GM15510 (cell line): ENCODE data around the gene HMOX2.

Experiments used
- POLR2A ChIP-seq: IDR thresholded peaks from 3 replicates; pipeline ENCODE4 v1.6.1; 2011; ENCODE audit warnings: borderline replicate concordance; ENCODE audit not compliant: insufficient read length; ENCODE audit errors: extremely low read depth

Gene HMOX2

DNA sequence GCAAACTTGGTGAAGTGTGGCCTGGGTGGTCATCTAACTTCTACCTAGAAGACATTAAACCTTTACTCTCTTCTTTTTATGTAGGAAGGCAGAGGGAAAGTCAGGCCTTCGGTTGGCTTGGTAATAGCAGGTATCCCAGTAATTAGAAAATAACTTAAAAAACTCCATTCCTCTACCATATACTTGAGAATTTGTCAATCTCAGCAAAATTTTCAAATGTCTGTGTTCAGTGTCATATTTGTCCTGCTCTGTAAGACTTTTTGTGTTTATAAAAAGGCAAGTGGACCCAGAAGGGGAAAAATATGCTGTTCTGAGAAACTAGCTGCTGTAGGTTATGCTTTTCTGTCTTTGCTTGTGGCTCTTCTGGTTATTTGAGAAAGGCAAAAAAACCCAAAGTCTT lies 5.8 kb downstream of the HMOX2 start:
- no peak for TF ChIP-seq POLR2A

DNA sequence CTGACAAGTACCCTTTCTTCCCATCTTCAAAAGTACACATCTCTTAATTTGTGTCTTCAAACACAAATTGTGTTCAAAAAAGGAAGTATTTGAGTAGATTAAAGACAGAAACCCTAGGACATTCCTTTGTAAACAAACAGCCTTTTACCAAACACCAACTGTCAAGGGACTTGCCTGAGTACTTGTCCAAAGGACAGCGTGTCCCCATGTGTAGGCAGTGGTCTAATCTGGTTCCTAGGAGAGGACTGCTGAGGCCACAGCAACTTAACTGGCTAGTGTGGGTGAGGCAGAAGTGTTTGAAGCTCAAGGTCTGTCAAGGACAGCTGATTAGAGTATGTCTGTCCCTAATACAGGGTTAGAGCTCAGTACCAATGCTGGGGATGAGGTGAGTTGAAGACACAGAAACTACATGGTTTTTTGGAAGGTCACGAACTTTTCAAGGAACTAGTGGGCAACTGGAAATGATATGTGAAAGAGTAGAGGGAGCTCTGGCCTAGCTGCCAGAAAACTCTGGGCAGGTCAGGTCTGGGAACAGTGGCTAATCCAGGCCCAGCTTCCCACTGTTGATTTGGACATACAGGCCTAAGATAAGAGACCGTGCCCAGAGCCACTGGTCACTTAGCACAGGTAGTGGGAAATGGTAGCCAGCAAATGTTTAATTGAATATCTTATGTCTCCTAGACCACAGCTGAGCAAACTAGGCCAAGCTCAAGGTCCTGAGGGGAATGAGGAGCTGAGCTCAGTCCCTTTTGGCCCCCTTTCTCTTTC lies 10.1 kb downstream of the HMOX2 start:
- TF ChIP-seq POLR2A: no peak

DNA sequence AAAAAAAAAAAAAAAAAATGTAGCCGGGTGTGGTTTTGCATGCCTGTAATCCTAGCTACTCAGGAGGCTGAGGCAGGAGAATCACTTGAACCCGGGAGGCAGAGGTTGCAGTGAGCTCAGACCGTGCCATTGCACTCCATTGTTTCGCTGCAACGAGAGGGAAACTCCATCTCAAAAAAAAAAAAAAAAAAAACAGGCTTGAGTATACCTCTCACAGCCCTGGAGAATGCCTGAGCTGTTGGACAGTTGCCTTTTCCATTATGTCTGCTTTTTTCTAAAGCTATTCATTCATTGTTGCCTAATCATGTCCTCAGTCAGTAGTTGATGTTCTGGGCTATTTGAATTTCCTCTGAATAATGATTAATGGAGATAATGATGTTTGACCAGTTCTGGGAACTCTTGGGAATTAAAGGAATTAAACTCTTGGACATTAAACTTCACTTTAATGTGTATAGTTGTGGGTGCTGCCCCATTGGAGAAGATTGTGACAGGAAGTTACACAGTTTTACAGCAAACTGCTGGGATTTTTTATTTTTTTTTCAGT lies 11.8 kb downstream of the HMOX2 start:
- TF ChIP-seq POLR2A: no peak

DNA sequence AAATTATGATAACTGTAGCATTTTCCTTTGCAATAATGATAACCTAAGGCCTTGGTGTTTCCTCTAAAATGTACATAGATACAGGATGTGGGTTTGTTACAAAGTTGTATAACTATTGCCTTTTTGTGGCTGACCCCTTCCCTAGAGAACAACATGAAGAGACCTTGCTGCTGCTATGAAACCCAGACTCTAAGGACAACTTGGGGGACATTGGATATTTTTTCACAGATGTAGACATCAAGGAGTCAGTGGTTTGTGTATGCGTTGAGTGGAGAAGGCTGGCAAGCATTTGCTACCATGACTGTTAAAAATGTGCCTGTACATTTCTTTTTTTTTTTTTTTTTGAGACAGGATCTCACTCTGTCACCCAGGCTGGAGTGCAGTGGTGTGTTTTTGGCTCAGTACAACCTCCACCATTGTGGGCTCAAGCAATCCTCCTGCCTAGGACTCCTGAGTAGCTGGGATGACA lies 12.3 kb downstream of the HMOX2 start:
- TF ChIP-seq POLR2A: no peak

DNA sequence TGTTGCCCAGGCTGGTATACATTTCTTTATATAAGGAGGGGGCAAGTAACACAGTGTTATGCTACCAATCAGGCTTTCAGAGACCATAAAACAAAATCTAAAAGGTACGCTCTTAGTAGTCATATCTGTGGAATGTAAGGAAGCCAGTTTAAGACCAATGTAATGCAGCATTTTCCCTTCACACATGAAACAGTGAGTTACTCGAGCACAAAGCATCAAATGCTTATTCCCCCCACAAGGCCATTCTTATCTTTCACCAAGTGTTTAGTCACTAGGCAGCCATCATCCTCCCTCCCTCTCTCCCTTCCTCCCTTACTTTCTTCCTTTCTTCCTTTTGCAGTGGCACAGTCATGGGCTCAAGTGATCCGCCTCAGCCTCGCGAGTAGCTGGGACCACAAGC lies 12.8 kb downstream of the HMOX2 start:
- TF ChIP-seq POLR2A: no peak

DNA sequence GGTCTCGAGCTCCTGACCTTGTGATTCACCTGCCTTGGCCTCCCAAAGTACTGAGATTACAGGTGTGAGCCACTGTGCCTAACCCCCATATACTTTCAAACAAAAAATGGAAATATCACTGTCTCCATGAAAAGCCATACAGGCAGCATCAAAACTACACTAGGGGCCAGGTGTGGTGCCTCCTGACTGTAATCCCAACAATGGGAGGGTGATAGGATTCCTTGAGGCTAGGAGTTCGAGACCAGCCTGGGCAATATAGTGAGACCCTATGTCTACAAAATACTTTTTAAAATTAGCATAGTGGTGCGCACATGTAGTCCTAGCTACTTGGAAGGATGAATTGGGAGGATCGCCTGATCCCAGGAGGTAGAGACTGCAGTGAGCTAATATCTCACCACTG lies 15.7 kb downstream of the HMOX2 start:
- TF ChIP-seq POLR2A: no peak

DNA sequence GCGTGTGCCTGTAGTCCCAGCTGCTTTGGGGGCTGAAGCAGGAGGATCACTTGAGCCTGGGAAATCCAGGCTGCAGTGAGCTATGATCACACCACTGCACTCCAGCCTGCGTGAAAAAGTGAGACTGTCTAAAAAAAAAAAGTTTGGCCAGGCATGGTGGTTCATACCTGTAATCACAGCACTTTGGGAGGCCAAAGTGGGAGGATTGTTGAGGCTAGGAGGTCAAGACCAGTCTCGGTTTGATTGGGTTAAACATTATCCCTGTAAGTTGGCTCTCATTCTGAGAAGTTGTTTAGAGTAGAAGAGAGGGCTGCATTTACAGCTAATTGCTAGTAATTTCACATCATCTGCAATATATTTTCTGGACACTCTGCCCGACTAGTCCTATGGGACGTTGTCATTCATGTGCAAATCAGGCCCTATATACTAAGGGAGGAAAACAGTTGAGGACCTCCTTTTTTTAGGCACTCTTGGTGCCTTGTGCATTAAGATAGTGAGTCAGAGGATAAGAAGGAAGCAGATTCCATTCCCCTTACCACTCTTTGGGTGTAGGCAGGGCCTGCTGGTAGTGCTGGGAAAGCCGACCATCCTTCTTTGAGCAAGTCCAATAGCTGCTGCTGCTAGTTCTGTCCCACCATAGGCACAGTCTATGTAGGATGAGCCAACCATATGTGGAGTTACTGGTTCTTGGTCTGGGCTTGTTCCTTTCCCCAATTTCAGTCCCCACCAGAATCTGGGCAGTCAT lies 18.7 kb downstream of the HMOX2 start:
- TF ChIP-seq POLR2A: no peak

DNA sequence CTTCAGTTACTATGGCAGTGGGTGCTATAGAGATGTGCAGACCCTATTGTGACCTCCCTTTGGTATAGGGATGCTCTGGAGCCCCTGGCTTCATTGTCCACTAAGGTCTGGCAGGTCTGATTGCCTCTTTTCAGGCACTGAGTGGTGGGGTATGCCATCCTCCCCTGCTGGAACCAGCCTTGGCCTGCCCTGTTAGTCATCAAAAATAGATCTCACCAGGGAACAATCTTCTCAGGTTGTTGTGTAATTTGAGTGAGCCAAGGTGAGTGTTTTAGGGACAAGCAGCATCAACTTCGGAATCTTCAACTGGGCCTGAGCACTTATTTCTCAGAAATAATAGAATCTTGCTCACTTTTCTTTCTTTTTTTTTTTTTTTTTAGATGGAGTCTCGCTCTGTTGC lies 19.6 kb downstream of the HMOX2 start:
- TF ChIP-seq POLR2A: no peak

DNA sequence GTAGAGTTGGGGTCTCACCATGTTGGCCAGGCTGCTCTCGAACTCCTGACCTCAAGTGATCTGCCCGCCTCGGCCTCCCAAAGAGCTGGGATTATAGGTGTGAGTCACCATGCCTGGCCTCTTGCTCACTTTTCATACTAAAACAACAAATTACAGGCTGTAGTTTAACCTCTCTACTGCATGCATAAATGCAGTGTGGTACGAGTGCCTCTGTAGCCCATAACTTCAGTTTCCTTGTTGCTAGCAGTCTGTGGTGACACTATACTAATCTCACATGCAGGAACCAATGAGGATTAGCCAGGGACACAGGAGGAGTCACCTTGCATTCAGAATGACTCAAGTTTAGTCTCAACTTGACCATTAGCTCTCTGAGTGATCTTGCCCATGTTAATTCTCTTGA lies 20.1 kb downstream of the HMOX2 start:
- no peak for TF ChIP-seq POLR2A

DNA sequence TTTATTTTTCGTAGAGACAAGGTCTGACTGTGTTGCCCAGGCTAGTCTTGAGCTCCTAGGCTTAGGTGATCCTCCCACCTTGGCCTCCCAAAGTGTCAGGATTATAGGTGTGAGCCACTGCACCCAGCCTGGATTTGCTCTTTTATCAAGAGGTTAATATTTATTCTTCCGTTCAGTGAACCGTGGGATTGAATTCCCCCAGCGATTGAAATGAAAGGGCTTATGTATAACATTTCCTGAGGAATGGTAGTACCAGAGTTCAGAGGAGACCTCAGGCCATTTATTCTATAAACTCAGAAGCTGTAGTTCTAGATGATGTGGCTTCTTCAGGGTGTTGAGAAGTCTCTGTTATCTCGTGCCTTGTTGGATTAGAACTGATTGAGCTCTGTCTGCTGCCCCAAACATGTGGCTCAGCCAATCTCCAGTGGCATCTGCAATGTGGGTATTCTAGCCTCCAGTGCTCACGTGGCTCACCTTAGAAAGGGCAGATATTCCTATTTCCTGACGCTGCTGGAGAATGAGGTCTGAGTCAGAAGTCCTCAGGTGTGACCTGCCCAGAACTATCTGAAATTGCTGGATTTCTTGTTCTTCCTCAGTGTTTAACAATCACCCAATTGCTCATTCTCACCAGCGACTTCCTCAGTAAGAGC lies 22.5 kb downstream of the HMOX2 start:
- TF ChIP-seq POLR2A: no peak

DNA sequence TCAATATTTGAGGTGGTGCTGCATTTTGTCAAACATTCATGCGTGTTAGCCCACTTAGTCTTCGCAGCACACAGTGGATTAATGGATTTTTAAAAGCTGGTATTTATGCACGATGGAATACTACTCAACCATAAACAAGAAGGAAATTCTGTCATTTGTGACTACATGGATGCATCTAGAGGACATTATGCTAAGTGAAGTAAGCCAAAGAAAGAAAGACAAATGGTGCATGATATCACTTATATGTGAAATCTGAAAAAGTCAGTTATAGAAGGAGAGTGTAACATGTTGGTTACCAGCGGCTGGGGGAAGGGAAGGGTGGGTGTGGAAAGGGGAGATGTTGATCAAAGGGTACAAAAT lies 23.0 kb downstream of the HMOX2 start:
- no peak for TF ChIP-seq POLR2A

DNA sequence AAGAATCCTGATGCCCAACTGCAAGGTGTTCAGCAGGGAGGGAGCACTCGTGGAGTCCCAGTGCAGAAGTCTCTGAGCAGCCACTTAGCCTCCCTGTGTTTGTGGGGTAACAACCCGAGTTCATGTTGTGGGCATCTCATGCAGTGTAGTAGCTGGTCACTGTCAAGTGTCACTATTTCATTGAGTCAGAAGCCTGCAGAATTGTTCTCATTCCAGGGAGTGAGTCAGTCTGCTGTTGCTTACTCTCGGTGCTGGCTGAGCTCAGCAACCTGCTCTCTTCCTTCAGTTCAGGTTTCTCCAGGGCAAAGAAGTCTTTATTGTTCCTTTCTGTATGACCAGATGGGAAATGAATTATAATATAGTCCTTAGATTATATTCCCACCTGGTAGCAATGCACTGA lies 24.1 kb downstream of the HMOX2 start:
- no peak for TF ChIP-seq POLR2A

DNA sequence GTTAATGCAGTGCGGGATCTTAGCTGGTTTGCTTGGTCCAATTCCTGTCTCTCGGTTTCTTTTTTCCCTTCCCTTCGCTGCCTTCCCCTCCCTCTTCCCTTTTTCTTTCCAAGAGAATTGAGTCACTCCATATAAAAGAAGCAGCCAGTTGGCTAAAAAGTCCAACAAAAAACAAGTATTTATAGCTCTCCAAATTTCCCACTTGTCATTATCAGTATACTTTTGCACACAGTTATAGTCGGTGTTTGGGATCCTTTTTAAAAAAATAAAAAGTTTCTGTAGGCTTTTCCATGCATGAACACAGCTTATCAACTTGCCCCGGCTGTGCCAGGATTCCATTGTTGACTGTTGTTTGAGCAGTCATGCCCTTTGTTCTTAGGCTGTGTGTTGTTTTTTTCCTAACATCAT lies 24.9 kb downstream of the HMOX2 start:
- no peak for TF ChIP-seq POLR2A

DNA sequence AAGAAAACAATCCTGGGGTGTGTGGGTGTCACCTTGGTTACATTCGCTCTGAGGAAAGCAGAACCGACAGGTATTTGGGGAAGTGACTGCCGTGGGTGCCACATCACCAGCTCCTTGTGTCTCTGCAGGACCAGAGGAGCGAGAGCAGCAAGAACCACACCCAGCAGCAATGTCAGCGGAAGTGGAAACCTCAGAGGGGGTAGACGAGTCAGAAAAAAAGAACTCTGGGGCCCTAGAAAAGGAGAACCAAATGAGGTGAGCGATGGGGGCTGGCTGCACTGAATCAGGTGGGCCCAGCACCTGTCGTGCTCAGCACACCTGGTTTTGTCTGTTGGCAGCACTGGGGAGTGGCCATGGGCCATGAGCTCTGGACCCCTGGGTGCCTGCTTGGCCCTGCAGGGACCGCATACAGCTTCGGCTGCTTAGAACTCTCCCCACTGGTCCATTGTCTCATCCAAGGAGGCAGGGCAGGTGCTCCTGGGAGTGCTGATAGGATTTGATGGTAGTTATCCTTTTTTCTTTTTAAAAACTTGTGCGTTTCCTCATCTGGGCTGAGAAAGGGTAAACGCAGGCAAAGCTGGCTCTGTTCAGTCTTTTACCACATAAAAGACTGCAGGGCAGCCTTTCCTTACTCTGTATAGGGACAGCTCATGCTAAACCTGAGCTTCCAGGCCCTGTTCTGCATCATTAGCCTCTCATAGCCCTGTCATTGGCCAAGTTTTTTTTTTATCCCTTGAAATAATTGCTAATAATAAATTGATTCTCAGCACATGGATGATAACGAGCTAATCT lies 29.4 kb downstream of the HMOX2 start:
- no peak for TF ChIP-seq POLR2A

DNA sequence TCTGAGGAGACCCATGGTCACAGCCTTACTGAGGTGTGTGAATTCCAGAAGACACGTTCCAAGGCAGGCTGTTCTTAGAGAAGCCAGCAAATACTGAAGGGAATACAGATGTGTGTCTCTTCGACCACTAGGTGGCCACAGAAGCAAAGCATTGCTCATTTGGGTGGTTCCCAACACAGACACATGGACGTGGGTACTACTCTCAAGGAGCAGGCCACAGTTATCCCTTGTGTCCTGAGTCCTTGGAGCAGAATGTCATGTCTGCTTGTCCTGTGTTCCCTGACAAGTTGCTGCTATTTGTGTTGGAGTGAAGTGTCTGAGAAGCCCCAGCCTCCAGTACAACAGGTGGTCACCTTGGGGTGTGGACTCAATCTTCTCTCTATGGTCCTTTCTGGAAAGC lies 30.3 kb downstream of the HMOX2 start:
- TF ChIP-seq POLR2A: no peak

DNA sequence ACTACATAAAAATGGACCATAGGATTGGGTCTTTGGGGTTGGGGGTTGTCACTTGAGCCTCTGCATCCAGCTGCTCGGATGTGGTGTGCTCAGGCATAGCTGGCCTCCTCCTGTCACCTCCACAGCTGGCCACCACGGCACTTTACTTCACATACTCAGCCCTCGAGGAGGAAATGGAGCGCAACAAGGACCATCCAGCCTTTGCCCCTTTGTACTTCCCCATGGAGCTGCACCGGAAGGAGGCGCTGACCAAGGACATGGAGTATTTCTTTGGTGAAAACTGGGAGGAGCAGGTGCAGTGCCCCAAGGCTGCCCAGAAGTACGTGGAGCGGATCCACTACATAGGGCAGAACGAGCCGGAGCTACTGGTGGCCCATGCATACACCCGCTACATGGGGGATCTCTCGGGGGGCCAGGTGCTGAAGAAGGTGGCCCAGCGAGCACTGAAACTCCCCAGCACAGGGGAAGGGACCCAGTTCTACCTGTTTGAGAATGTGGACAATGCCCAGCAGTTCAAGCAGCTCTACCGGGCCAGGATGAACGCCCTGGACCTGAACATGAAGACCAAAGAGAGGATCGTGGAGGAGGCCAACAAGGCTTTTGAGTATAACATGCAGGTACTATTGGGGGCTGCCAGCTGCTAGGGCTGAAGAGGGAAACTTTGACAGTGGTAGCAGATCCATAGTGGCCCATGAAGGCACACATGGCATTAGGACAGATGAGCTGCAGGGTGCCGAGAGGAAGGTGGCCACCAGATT lies 31.6 kb downstream of the HMOX2 start:
- TF ChIP-seq POLR2A: no peak
